Astrocyte of the hippocampus (primary cell): ENCODE results near the gene LAMC3.
A peak's percentile ranks its signal among the peaks of the same experiment; 100 is the strongest.
"Not testable (repeated sequence)": the region's sequence is repeated elsewhere in the genome, so short reads cannot be mapped to it uniquely, and the experiment has no call there.

Source experiments
- DNase-seq: peaks from one replicate; pipeline ENCODE4 v3.0.0; 2011; ENCODE audit warnings: low read depth, low spot score

Gene LAMC3

GRCh38 chr9:131097126-131097947, 88.4 kb downstream of the LAMC3 start:
- DNase-seq = no peak

- DNase-seq = no peak
Measured at GRCh38 chr9:131097948-131098278, 88.9 kb downstream of the LAMC3 start.

- DNase-seq = no peak
Measured at GRCh38 chr9:131098391-131099101, 89.6 kb downstream of the LAMC3 start.

- DNase-seq = no peak
Measured at GRCh38 chr9:131099102-131099606, 90.2 kb downstream of the LAMC3 start.

- DNase-seq = not testable (repeated sequence)
Measured at GRCh38 chr9:131099845-131100244, 90.9 kb downstream of the LAMC3 start.

GRCh38 chr9:131100445-131100844, 91.5 kb downstream of the LAMC3 start:
- peak; percentile 55 for DNase-seq

GRCh38 chr9:131101207-131101964, 92.4 kb downstream of the LAMC3 start:
- DNase-seq = no peak

- DNase-seq = no peak
Measured at GRCh38 chr9:131103024-131103423, 94.0 kb downstream of the LAMC3 start.

GRCh38 chr9:131103535-131103934, 94.6 kb downstream of the LAMC3 start:
- no peak for DNase-seq

GRCh38 chr9:131104016-131104740, 95.2 kb downstream of the LAMC3 start:
- DNase-seq = no peak

GRCh38 chr9:131105952-131106351, 97.0 kb downstream of the LAMC3 start:
- no peak for DNase-seq

GRCh38 chr9:131107760-131108159, 98.8 kb downstream of the LAMC3 start:
- DNase-seq = no peak

GRCh38 chr9:131111186-131111853, 102.3 kb downstream of the LAMC3 start:
- DNase-seq = peak; percentile 42

- peak; percentile 61 for DNase-seq
Measured at GRCh38 chr9:131111854-131112311, 102.9 kb downstream of the LAMC3 start.

GRCh38 chr9:131112374-131113154, 103.6 kb downstream of the LAMC3 start:
- no peak for DNase-seq

- no peak for DNase-seq
Measured at GRCh38 chr9:131113655-131114054, 104.7 kb downstream of the LAMC3 start.

GRCh38 chr9:131114084-131114535, 105.1 kb downstream of the LAMC3 start:
- no peak for DNase-seq

- DNase-seq = not testable (repeated sequence)
Measured at GRCh38 chr9:131115360-131115742, 106.4 kb downstream of the LAMC3 start.

- no peak for DNase-seq
Measured at GRCh38 chr9:131116281-131117120, 107.5 kb downstream of the LAMC3 start.
